GM18858 (cell line): ENCODE measurements around the gene SSX2IP.
A peak's percentile ranks its signal among the peaks of the same experiment; 100 is the strongest.
"Not testable (repeated sequence)": the region's sequence is repeated elsewhere in the genome, so short reads cannot be mapped to it uniquely, and the experiment has no call there.

Experiments used
- ATAC-seq: cut with Tn5 transposase; IDR thresholded peaks from one replicate; pipeline ENCODE4 v1.9.1; 2021; ENCODE audit not compliant: unreplicated experiment

SSX2IP gene

DNA sequence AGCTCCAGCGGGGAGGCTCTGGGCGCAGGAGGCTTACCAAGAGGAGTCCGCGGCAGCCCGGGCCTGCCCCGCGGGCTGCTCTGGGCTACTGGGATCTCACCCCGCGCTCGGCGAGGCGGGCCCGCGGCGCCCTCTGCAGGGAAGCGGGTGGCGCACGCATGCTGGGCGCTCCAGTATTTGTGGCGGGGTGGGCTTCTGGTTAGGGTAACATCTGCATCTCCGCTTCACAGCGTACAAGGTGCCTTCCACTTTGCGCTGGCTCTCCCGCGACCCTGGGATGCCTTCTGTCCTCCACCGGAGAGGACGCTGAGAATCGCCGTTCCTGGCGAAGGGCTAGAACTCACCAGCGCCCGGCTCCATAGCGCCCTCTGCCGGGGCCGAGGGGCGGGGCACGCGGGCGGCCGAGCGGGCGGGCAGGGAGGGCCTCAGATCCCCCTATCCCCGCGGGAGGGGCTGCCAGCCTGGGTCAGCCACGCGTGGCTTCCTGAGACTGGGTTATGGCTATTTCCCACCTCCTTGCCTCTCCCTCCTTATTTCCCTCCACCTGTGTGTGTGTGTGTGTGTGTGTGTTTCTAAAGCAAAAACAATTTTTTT lies 69.4 kb downstream of the SSX2IP start:
- ATAC-seq: peak; percentile 87

DNA sequence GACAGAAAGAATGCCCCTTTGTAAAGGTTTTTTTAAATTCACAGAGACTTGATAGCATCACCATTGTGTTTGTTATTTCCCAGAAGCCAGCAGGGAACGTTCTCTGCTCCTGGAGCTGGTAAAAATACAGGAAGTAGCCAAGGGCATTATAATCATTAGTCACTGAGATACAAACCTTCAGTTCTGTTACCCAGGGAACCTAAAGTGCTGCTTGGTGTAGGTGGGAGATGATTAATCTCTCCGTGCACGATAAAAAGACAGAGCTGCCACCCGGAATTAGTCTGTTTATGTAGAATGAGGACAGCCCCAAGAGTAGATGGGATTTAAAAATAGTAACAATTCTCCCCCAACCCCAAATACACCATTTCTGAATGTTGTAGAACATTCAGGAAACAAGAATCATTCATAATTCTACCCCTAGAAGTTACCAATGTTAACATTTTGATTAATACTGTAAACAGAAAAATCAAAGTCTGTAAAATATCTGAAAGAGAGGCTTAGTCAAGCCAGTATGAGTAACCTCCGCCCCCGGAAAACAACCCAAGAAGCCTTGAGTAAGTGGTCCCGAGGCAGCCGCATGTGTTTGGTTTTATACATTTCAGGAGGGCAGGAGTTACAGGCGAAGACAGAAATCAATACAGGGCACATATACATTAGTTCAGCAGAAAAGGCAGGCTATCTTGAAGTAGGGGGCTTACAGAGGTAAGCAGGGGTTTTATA lies 70.7 kb downstream of the SSX2IP start:
- no peak for ATAC-seq

DNA sequence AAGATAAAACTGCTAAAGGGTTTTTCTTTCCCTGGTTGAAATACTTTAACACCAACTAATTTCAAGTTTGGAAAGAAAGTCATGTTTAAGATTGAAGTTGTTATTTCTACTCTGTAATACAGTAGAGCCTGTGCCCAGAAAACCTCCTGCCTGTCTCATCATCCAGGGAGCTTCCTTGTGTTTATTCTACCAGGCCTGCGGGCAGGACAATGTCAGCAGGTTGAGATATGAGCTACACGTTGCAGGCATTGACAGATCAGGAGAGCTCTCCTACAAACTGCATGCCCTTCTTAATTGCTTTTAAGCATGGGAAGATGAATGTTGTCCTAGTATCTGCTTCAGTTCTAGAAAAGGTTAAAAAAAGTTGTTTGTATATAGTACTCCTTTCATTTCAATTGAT lies 72.9 kb downstream of the SSX2IP start:
- ATAC-seq: no peak

DNA sequence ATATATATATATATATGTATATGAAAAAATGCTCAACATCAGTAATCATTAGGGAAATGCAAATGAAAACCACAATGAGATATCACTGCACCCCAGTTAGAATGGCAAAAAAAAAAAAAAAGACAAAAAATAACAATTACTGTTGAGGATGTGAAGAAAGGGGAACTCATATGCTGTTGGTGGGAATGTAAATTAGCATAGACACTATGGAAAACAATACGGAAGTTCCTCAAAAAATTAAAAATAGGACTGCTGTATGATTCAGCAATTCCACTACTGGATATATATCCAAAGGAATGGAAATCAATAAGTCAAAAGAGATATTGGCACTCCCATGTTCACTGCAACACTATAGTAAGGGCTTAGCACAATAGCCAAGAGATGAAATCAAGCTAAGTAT lies 74.5 kb downstream of the SSX2IP start:
- ATAC-seq: no peak

DNA sequence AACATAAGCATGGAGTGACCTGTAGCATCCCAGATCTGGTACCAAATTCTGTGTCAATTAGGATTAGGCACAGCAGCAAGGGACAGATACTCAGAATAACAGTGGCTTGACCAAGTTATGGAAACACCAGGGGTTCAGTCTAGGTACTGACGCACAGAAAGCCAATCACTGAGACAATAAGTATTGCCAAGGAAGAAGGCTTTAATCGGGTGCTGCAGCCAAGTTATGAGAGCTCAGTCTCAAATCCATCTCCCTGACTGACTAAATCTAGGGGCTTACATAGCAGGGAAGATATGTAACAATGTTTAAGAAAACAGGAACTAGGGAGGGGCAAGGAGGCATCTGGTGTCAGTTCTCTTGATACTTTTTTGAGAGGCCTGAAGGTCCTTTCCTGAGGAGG lies 76.4 kb downstream of the SSX2IP start:
- ATAC-seq: no peak

DNA sequence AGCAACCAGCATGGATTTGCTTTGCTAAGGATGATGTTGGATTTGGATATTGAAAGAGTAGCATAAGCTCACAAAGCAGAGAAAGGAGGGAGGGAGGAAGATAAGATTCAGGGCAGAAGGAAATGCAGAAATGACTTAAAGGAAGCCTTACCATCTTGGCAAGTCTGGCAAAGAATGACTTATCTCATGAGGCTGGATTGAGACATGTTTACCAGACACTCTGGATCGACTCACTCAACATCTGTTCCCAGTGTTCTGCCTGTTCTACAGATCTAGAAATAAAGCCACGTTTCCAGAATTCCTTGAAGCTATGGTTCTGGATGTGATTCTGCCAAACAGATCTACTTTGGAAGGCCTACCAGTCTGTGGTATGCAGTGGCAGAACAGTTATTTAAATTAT lies 77.2 kb downstream of the SSX2IP start:
- no peak for ATAC-seq

DNA sequence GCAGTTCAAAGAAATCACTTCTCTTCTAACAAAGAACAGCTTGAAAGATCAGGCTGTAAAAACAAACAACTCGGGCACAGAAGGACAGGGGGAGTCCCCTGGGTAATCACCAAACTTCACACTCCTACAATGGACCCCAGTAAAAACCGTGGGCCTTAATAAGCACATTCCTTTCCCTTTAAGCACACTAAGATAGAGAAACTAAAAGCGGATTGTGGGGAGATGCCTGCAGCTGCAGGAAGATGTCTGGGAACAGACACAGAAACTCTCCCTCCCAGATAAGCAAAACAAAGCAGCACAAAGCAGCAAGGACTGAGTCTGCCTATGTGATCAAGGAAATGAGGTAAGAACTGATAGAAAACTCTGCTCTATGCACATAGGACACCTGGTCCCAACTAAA lies 78.5 kb downstream of the SSX2IP start:
- ATAC-seq: no peak

DNA sequence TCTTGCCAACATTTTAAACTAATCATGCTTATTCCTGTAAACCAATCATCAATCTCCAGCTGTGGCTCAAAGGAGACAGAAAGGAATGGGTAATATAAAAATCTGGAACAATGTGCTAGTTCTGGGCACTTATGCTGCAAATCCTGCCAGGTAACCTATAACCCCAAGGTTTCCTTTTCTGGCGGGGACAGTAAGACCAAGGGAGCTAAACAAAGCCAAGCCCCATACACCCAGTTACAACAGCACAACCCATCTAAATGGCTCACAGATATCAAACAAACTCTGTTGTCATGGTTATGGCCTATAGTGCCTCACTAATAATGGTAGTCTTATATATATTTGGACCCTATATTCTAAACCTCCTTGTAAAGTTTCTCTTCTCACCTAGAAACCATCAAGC lies 79.2 kb downstream of the SSX2IP start:
- no peak for ATAC-seq

DNA sequence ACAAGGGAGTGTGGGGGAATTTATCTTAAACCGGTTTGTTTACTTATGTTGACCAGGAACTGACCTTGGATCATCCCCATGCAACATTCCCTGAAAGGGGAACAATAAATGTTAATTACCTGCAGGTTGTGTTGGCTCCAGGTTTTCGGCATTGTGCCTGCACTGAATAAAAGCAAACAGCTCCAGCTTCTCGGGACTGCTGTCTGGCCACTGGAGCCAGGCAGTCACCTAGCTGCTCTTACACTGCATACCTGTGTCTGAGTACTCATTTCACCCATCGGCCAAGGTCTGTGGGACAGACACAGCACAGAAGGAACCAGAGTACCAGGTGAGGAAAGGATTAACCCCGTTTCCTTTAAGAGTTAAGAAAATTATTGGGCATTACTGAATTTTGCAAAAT lies 83.3 kb downstream of the SSX2IP start:
- no peak for ATAC-seq

DNA sequence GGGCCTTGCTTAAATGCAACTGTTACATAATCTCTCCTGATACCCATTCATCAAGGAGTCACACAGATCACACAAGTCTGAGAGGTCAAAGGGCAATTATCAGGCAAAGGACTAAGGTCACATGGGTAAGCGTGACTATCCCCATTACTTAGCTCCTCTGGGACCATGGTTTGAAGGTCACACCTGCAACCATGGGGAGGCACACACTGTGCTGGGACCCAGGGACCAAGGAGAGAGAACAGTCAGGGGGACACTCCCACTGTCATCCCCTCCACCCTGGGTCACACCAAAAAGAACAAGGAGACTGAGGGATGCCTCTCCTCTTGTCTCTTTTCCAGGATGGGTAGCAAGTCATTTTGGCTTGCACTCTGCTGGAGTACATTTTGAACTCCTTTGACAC lies 85.1 kb downstream of the SSX2IP start:
- no peak for ATAC-seq

DNA sequence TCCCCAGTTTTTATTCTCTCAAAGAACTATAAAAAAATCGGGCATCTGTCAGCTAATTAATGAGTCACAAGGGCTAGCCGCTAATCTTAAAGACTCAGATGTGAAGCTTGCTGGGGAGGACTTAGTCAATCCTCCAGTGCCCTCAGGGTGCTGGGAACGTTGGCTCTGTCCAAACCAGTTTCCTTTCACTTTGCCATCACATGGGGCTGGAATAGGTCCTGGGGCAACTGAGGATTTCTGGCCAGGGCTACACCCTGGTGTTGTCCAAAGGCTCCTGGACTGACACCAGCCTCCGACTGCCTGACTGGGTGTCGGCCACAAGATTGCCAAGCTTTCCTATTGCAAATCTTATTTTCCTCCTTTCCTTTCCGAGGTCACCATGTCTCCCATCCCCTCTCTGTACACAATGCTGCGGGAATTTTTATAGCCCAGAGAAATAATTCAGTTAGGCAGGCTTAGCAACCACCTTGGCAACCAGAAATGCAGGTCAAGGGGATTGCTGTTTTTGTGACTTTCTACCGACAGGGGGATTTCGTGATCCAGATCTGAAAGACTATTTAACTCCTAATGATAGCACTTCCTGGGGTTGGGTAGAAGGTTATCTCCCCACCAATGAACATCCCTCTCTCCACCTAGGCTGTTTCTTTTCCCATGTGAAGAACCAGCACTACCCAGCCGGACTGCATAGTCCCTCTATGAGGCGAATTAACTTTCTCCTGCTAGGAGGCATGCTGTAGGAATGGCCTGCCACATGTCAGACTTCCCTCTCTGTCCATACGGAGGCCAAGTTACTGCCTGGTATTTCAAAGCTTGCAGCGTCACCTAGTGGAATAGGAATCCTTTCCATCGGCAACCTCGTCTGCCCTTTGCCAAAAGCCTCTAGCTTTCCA lies 86.1 kb downstream of the SSX2IP start:
- no peak for ATAC-seq

DNA sequence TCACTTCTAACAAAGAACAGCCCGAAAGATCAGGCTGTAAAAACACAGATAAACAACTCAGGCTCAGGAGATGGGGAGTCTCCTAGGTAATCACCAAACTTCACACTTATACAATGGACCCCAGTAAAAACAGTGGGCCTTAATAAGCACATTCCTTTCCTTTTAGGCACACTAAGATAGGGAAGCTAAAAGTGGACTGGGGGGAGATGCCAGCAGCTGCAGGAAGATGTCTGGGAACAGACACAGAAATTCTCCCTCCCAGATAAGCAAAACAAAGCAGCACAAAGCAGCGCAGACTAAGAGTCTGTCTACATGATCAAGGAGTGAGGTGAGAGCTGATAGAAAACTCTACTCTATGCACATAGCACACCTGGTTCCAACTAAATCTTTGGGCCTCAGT lies 87.0 kb downstream of the SSX2IP start:
- no peak for ATAC-seq

DNA sequence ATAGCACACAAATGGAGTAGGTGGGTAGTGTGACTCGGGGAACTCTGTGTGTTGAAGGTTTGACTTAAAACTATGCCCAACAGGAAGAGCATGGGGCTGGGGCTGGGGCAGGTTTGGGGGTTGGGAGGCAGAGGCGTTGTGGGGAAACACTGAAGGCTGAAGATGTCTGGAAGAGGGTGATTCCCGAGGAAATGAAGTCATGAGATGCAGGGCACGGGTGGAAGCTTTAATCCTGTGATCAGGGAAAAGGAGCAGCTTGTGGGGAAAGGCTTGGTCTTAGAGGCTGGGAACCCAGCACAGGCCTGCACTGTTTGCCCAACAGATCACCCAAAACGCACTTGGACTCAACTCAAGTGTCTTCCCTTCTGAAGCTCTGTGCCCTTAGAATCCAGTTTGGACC lies 89.5 kb downstream of the SSX2IP start:
- ATAC-seq: no peak

DNA sequence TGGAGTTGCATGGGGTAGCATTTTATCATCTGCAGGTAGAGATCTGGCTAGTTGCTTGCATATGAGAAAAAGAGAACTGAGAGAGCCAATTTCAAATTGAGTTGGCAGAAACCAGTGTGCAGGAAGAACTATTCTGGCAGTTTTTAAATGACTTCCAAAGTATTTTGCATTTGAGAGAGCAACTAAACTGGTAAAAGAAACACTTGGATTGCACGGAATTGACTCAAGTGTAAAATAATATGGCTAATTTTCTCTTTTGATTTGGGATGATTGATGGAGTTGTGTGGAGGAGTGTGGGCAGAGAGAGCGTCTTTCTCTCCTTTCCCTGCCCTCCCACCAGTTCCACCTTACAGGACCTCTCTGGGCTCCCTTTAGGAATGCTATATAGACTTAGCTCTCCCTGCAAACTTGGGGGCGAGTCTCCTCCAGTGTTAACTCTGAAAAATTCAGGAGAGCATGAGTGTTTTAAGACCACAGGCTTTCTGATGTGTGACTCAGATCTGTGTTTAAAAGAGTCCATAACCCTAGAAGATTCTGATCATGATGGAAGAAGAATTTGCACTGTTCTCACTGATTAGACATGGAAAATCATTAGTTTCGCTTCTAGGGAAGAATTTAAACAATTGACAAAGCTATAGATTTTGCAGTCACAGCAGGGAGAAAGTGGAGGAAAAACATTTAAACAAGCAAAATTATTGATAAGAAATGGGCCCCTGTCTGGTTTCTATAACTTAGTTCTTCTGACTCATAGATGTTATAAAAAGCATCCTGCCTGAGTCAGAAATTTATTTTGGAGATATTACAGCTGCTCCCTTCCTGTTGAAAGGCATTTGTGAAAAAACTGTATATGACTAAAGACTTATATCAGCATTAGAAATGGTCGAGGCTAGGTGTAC lies 91.2 kb downstream of the SSX2IP start:
- ATAC-seq: peak; percentile 82

DNA sequence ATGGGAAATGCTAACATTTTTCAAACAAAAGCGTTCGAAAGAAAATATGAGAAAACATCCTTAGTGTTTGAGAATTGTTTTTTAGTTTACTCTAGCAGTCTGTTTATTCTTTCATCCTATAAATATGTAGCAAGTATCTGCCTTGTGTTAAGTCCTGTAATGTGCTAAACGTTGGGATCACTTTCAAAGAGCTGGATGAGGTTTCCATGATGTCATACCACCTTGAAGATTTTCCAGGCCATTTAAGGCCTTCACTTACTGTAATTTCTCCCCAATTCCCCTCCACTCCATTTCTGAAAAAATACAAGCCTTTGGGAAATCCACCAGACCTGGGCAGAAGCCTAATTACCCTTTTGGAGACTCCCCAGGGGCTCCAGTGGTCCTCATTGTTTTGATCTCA lies 91.8 kb downstream of the SSX2IP start:
- ATAC-seq: no peak

DNA sequence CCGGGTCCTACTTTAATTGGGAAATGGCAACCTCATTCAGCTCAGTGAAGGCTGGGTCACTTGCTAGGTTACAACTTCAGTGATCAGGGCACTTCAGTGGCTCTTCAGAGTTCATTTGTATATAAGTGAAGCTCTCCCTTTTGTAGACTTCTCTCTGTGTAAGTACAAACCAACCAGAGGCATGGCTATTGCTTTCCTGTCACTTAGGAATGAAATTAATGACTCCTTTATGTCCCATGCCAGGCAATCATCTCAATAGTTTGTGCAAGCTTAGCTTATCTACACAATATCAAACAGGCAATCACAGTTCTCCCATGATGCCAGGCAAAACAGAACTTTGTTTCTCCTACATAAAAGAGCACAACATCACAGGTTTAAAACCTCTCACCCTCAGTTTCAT lies 93.2 kb downstream of the SSX2IP start:
- ATAC-seq: no peak

DNA sequence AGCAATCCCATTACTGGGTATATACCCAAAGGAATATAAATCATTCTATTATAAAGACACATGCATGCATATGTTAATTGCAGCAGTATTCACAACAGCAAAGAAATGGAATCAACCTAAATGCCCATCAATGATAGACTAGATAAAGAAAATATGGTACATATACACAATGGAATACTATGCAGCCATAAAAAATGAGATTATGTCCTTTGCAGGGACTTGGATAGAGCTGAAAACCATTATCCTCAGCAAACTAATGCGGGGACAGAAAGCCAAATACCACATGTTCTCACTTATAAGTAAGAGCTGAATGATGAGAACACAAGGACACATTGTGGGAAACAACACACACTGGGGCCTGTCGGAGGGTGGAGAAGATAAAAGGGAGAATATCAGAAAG lies 95.3 kb downstream of the SSX2IP start:
- ATAC-seq: not testable (repeated sequence)
